ENCODE data around the gene TSPEAR.

- no peak for TF ChIP-seq POLR2AphosphoS5 (IDR thresholded peaks at IDR 0.05)
- TF ChIP-seq POLR2A (IDR thresholded peaks at IDR 0.05; ENCODE audit: low read depth) = no peak
- TF ChIP-seq CTCF (IDR thresholded peaks at IDR 0.05) = no peak
- TF ChIP-seq EP300 (IDR thresholded peaks at IDR 0.05) = no peak
Observed at GRCh38 chr21:44482581-44483287, 228.6 kb downstream of the TSPEAR start.
